ENCODE data around the gene TOLLIP. TPM values are rescaled to one million over a fixed set of nuclear protein-coding genes. Genes with fewer than 3 reads are reported as not detected.

The TOLLIP gene
- total RNA-seq, 2 donors from 2014 or later = 29.5 to 36.1 TPM

DNA sequence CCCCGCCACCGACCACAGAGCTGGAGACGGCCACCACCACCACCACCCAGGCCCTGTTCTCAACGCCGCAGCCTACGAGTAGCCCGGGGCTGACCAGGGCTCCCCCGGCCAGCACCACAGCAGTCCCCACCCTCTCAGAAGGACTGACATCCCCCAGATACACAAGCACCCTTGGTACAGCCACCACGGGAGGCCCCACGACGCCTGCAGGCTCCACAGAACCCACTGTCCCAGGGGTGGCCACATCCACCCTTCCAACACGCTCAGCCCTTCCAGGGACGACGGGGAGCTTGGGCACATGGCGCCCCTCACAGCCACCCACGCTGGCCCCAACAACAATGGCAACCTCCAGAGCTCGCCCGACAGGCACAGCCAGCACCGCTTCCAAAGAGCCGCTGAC lies 67.7 kb downstream of the TOLLIP start:
- no peak for ATAC-seq
- no peak for DNase-seq (ENCODE audit: low spot score in 2 of 2)
- Mint-ChIP-seq H3K27ac (no peak overlapping the region), H3K9me3 (no peaks in the 10 kb centered on the region), H3K36me3 (peaks cover 0 to 4% of the 10 kb centered on the region in 2 donors)

DNA sequence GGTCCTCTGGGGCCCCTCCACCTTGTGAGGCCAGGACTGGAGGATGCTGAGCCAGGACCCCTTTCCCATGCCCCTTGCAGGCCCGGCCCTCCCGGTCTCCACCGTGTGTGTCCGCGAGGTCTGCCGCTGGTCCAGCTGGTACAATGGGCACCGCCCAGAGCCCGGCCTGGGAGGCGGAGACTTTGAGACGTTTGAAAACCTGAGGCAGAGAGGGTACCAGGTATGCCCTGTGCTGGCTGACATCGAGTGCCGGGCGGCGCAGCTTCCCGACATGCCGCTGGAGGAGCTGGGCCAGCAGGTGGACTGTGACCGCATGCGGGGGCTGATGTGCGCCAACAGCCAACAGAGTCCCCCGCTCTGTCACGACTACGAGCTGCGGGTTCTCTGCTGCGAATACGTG lies 68.7 kb downstream of the TOLLIP start:
- DNase-seq (ENCODE audit: low spot score in 2 of 2) (no peak), ATAC-seq (no peak)
- no peaks in the 10 kb centered on the region for H3K9me3 Mint-ChIP-seq
- no peaks in the 10 kb centered on the region for H3K36me3 Mint-ChIP-seq
- no peak overlapping the region for H3K27ac Mint-ChIP-seq

DNA sequence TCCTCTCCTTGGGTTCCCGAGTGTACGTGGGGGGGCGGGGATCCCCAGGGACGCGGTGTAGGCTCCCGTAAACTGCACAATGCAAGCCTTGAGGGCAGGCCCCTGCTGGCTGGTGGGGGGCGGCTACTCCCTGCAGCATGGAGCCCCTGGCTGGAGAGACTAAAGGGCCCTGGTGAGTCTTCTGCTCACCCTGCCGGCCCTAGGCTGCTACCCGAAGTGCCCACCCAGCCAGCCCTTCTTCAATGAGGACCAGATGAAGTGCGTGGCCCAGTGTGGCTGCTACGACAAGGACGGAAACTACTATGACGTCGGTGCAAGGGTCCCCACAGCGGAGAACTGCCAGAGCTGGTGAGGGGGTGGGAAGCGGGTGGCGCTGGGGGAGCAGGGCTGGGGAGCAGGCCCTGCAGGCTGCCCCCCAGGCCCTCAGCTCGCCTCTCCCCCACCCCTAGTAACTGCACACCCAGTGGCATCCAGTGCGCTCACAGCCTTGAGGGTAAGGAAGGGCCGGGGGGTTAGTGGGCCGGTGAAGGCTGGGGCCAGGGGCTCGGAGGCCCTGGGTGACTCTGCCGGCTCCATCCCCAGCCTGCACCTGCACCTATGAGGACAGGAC lies 69.7 kb downstream of the TOLLIP start:
- DNase-seq (ENCODE audit: low spot score in 2 of 2) (no peak), ATAC-seq (no peak)
- Mint-ChIP-seq H3K36me3 (no peaks in the 10 kb centered on the region), H3K27ac (no peak overlapping the region), H3K9me3 (no peaks in the 10 kb centered on the region)

DNA sequence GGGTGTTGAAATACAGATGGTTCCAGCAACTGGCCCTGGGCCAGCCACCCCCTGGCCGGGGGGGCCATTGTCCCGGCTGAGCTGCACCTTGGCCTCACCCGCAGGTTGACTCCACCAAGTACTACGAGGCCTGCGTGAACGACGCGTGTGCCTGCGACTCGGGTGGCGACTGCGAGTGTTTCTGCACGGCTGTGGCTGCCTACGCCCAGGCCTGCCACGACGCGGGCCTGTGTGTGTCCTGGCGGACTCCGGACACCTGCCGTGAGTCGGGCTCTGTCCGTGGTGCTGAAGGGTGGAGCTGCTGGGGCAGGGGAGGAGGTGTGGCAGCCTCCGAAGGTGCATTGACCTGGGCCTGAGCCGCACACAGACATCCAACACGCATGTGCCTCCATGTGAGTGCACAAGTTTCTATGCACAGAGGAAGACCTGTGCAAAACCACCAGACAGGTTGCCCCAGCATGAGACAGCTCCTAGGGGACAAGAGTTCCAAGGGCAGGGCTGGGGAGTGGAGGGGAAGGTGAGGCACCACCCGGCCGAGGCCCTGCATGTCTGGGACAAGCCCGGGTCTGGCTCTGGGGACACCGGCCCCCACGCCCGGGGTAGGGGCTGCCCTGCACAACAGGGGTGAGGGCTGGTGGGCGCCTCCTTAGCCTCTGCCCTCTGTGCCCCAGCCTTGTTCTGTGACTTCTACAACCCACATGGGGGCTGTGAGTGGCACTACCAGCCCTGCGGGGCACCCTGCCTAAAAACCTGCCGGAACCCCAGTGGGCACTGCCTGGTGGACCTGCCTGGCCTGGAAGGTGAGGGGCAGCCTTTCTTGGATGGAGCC lies 70.5 kb downstream of the TOLLIP start:
- Mint-ChIP-seq H3K27ac (no peak overlapping the region), H3K36me3 (no peaks in the 10 kb centered on the region), H3K9me3 (no peaks in the 10 kb centered on the region)
- no peak for DNase-seq (ENCODE audit: low spot score in 2 of 2)
- ATAC-seq = no peak

DNA sequence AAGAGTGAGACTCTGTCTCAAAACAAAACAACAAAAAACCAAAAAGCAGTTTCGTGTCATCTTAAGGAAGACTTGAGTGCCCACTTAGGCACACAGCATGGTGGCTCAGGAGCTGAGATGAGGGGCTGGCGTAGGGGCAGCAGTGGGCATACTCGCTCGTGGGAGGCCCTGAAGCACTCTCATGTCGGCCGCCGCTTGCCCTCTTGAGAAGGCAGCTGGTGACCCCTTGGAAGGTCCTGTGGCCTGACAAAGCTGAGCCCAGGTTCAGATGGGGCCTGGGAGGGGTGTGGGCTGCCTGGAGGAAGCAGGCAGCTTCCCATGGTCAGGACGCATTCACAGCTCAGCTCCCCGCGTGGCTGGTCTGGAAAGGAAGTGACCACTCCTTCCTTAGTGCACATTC lies 71.6 kb downstream of the TOLLIP start:
- Mint-ChIP-seq H3K36me3 (no peaks in the 10 kb centered on the region), H3K9me3 (no peaks in the 10 kb centered on the region), H3K27ac (no peak overlapping the region)
- no peak for ATAC-seq
- no peak for DNase-seq (ENCODE audit: low spot score in 2 of 2)

DNA sequence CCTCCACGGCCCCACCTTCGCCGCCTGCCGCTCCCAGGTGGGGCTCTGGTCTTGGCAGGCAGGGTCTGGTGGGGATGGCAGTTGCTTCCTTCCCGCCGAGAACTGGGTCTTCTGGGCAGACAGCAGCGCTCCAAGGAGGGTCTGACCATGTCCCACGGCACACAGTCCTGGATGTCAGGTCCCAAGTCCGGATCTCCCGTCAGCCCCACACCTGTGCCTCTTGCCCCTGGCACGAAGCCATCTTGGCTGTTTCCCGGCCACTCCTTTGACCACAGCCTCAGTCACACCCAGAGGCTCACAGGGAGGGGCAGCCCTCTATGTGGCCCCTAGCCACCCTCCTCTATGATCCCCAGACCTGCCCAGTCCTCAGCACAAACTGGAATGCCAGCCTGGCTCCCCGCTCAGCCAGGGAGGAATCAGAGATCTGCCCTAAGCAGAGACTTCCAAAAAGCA lies 72.3 kb downstream of the TOLLIP start:
- no peak overlapping the region for H3K27ac Mint-ChIP-seq
- no peak for DNase-seq (ENCODE audit: low spot score in 2 of 2)

DNA sequence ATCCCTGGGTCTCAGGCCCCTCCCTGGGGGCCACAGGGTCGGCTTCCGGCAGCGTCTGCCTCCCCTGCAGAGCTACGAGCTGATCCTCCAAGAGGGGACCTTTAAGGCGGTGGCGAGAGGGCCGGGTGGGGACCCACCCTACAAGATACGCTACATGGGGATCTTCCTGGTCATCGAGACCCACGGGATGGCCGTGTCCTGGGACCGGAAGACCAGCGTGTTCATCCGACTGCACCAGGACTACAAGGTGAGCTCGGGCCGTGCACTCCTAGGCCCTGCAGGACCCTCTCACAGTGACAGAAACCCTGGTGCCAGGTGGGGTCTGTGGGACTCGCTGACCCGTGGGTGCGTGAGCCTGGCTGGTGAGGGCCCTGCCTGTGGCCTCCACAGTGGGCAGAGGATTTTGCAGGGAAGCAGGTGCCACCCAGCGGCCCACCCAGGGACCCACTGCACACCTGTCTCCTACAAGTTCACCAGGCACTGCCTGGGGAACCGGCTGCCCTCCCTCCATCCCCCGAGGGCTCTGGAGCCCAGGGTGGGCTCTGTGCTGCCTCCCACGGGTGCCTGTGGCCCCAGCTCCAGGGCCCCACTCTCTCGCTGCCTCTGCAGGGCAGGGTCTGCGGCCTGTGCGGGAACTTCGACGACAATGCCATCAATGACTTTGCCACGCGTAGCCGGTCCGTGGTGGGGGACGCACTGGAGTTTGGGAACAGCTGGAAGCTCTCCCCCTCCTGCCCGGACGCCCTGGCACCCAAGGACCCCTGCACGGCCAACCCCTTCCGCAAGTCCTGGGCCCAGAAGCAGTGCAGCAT lies 72.9 kb downstream of the TOLLIP start:
- no peaks in the 10 kb centered on the region for H3K36me3 Mint-ChIP-seq
- ATAC-seq (no peak), DNase-seq (ENCODE audit: low spot score in 2 of 2) (no peak)
- no peak overlapping the region for H3K27ac Mint-ChIP-seq
- H3K9me3 Mint-ChIP-seq = no peaks in the 10 kb centered on the region

More for the DNA sequence above, 72.3 kb downstream of the TOLLIP start:
- Mint-ChIP-seq H3K36me3 (no peaks in the 10 kb centered on the region), H3K9me3 (no peaks in the 10 kb centered on the region)
- ATAC-seq = no peak

DNA sequence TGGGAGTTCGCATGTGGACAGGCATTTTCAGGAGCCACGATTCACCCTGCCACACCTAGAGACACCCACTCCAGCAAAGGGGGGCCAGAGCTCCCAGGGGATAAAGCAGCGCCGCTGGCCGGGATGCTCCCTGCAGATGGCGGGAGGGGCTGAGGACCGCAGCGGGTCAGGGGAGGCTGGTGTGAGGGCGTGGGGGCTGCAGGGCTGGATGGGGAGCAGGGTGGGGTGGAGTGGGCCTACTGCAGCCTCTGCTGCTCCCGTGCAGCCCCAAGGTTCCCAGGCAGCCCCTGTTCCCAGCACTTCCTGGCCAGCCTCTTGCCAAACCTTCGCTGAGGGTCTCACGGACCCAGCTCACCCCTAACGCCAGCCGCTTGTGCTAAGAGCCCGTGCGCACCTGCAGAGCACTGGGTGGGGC lies 73.5 kb downstream of the TOLLIP start:
- ATAC-seq (no peak), DNase-seq (ENCODE audit: low spot score in 2 of 2) (no peak)
- Mint-ChIP-seq H3K36me3 (no peaks in the 10 kb centered on the region), H3K27ac (no peak overlapping the region), H3K9me3 (no peaks in the 10 kb centered on the region)

DNA sequence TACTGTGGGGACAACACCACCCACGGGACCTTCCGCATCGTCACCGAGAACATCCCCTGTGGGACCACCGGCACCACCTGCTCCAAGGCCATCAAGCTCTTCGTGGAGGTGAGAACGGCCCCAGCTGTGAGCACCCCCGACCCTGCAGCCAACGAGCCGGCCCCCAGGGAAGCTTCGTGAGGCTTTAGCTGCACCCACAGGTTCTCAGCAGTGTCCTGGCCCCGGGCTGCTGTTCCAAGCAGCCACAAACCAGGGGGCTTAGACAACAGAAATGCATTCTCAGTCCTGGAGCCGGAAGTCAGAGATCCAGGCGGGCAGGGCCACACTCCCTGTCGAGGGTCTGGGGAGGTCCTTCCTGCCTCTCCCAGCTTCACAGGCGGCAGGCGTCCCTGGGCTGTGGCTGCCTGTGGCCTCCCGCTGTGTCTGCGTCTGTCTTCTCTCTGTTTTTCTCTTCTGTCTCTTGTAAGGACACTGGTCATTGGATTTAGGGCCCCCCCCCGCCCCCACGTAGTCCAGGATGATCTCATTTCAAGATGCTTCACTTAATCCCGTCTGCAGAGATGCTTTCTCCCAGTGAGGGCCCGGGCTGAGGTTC lies 74.0 kb downstream of the TOLLIP start:
- no peaks in the 10 kb centered on the region for H3K9me3 Mint-ChIP-seq
- ATAC-seq (no peak), DNase-seq (ENCODE audit: low spot score in 2 of 2) (no peak)
- H3K36me3 Mint-ChIP-seq = no peaks in the 10 kb centered on the region
- no peak overlapping the region for H3K27ac Mint-ChIP-seq

DNA sequence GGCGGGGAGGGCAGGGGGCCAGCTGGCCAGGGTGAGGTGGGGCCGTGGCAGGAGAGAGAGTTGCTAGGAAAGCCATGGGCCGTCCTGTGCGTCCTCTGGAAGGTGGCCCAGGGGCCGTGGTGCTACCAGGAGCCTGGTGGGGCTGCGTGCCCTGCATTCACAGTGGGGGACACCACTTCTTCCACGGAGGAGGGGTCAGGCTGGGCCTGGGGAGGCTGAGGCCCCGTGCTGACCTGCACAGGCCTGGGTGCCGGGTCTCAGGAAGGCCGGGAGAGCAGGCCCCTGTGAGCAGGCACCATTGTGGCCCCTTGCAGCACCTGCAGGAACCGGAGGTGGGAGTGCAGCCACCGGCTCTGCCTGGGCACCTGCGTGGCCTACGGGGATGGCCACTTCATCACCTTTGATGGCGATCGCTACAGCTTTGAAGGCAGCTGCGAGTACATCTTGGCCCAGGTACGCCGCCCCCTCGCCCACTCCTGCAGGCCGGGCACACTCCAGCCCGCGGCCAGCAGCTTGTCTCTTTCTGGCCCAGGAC lies 74.6 kb downstream of the TOLLIP start:
- Mint-ChIP-seq H3K9me3 (no peaks in the 10 kb centered on the region), H3K27ac (no peak overlapping the region)
- DNase-seq (ENCODE audit: low spot score in 2 of 2) = no peak

DNA sequence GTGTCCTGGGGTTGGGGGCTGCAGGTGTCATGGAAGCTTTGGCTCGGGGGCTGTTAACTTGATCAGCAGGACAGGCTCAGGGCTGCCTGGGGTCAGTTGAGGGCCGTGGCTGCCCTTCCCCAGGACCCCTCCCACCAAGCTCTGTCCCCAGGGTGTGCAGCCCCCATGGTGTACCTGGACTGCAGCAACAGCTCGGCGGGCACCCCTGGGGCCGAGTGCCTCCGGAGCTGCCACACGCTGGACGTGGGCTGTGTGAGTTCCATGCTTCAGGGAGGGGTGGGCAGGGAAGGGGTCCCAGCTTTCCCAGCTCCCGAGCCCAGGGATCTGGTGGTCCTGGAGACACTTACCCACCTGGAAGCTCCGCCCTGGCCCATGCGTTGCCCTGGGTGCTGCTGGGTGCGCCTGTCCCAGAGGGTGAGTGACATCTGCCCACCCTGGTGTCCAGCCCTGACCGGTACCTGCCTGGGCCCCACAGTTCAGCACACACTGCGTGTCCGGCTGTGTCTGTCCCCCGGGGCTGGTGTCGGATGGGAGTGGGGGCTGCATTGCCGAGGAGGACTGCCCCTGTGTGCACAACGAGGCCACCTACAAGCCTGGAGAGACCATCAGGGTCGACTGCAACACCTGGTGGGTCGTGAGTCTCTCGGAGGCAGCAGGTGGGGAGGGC lies 75.2 kb downstream of the TOLLIP start:
- H3K9me3 Mint-ChIP-seq = no peaks in the 10 kb centered on the region
- no peaks in the 10 kb centered on the region for H3K36me3 Mint-ChIP-seq
- ATAC-seq (no peak), DNase-seq (ENCODE audit: low spot score in 2 of 2) (no peak)
- no peak overlapping the region for H3K27ac Mint-ChIP-seq

More for the DNA sequence above, 74.6 kb downstream of the TOLLIP start:
- no peak for ATAC-seq
- H3K36me3 Mint-ChIP-seq = no peaks in the 10 kb centered on the region

DNA sequence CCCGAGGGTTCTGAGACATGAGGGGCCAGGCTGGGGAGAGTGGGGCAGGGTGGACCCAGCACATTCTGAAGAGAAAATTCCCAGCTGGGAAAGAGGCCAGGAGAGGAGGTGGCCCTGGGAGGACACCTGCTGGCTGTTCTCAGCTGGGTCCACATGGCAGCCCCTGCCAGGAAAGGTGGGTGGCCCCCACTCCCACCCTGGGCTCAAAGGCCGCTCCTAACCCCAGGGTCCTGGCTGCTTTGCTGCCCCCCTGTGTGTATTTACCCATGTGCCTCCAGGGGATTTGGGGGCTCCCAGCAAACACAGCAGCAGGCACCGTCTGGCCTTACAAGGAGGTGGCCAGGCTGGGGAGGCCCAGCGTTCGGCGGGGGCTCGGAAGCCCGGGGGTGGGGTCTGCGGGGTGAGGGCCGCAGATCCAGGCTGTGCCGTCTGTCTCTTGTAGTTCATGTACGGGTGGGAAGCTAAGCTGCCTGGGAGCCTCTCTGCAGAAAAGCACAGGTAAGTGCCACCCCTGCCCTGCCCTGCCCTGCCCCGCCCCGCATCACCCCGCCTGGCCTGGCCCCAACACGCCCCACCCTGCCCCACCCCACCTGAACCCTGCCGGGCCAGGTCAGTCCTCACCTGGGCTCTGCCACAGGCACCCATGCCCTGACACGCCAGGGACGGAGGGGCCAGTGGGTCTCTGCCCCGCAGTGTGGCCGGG lies 75.9 kb downstream of the TOLLIP start:
- Mint-ChIP-seq H3K9me3 (no peaks in the 10 kb centered on the region), H3K27ac (no peak overlapping the region), H3K36me3 (no peaks in the 10 kb centered on the region)
- DNase-seq (ENCODE audit: low spot score in 2 of 2) (no peak), ATAC-seq (no peak)

DNA sequence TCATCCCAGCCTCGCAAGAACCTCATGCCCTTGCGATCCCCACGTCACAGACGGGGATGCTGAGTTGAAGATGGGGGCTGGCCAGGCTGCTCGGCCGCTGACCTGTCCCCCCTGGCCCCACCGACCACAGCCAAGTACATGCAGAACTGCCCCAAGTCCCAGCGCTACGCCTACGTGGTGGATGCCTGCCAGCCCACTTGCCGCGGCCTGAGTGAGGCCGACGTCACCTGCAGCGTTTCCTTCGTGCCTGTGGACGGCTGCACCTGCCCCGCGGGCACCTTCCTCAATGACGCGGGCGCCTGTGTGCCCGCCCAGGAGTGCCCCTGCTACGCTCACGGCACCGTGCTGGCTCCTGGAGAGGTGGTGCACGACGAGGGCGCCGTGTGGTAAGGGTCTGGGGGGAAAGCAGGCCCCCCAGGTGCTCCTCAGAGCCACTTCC lies 76.5 kb downstream of the TOLLIP start:
- no peaks in the 10 kb centered on the region for H3K36me3 Mint-ChIP-seq
- no peak overlapping the region for H3K27ac Mint-ChIP-seq
- DNase-seq (ENCODE audit: low spot score in 2 of 2) (no peak), ATAC-seq (no peak)
- no peaks in the 10 kb centered on the region for H3K9me3 Mint-ChIP-seq

DNA sequence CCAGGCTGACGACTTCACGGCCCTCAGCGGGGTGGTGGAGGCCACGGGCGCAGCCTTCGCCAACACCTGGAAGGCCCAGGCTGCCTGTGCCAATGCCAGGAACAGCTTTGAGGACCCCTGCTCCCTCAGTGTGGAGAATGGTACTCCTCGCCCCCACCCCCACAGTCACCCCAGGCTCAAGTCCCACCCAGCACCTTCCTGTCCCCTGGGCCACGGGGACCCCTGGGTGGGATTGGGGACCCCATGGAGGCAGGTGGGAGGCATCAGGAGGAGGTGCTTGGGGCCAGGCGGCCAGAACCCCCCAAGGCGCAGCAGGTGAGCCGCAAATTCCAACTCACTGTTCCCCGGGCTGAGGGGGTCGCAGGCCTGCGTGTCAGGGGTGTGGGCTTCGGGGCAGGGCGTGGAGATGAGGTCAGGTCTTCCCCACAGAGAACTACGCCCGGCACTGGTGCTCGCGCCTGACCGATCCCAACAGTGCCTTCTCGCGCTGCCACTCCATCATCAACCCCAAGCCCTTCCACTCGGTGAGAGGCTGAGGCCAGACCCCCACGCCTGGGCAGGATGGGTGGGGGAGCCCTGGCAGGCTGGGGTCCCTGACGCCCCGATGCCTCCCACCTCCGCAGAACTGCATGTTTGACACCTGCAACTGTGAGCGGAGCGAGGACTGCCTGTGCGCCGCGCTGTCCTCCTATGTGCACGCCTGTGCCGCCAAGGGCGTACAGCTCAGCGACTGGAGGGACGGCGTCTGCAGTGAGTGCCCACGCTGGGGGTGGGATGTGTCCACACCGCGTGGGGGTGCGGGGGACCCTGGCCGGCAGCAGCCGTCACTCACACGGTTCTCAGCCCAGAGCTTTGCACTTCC lies 77.2 kb downstream of the TOLLIP start:
- H3K9me3 Mint-ChIP-seq = no peaks in the 10 kb centered on the region
- no peak overlapping the region for H3K27ac Mint-ChIP-seq
- no peak for DNase-seq (ENCODE audit: low spot score in 2 of 2)
- no peak for ATAC-seq
- no peaks in the 10 kb centered on the region for H3K36me3 Mint-ChIP-seq
